ENCODE data around the gene SCP2.

SCP2 gene

GRCh38 chr1:53085405-53085804 lies 158.3 kb downstream of the SCP2 start:
- DNase-seq = no peak

GRCh38 chr1:53086491-53087070 lies 159.5 kb downstream of the SCP2 start:
- DNase-seq = no peak

GRCh38 chr1:53087332-53088285 lies 160.5 kb downstream of the SCP2 start:
- DNase-seq = no peak

- no peak for DNase-seq
Measured at GRCh38 chr1:53088616-53089300, 161.7 kb downstream of the SCP2 start.

GRCh38 chr1:53089478-53090226 lies 162.6 kb downstream of the SCP2 start:
- DNase-seq = no peak

- no peak for DNase-seq
Measured at GRCh38 chr1:53090227-53091147, 163.4 kb downstream of the SCP2 start.

GRCh38 chr1:53091841-53092645 lies 165.0 kb downstream of the SCP2 start:
- DNase-seq = no peak

GRCh38 chr1:53092659-53093450 lies 165.8 kb downstream of the SCP2 start:
- no peak for DNase-seq

GRCh38 chr1:53093451-53093754 lies 166.3 kb downstream of the SCP2 start:
- DNase-seq = no peak

- no peak for DNase-seq
Measured at GRCh38 chr1:53093778-53094532, 166.9 kb downstream of the SCP2 start.

GRCh38 chr1:53094533-53094919 lies 167.4 kb downstream of the SCP2 start:
- DNase-seq = no peak

Data from COR-L47 (cell line).